Spleen (tissue), 7 donors: ENCODE data around the gene A3GALT2.

ENCODE experiments used
- POLR2AphosphoS5 ChIP-seq, 3 donors: sonication (generic); formaldehyde crosslinking; IDR thresholded peaks; one replicate each; pipeline ENCODE4 v1.5.1; 2017; ENCODE audit warnings: antibody characterized with exemption in 3 of 3
- TF ChIP-seq, protein P1 (sequence below), 11 experiments: fragments of 200-600 bp in 7 of 11; fragments of 450-650 bp in 4 of 11; sonication (generic) in 4 of 11; IDR thresholded peaks in 8 of 11; conservative IDR thresholded peaks in 3 of 11; 1 replicate in 7 of 11; 2 replicates in 4 of 11; pipeline versions ENCODE4 v1.4.0 to v1.8.0; 2016 to 2021; ENCODE audit warnings: antibody characterized with exemption in 11 of 11, inconsistent platforms in 4 of 11, mild to moderate bottlenecking in 1 of 11
- donor health status: DM: no; HTN: no; CAD: no; lungs with moderate emphysema.
- donor health status: DM: no; HTN: no; CAD: no.
- donor health status: DM: no; HTN: no; CAD: no.

DNA sequence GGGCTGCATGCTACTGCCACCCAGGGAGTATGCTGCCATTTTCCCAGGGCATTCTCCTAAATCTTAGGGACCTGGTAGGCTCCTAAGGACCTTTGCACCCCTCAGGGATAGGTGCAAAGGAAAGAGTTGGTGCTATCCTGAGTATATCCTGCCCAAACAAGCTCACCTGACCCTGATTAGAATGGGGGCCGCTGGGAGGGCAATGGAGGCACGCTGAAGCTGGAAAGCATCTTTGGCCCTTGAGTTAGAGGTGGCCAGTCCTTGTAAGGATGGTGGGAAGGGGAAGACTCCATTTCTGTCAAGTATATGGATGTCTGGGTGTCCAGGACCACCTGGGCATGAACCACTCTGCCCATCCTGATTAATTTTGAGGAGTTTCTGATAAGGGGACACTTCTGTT is 48.9 kb upstream of the A3GALT2 start:
- no peak for TF ChIP-seq POLR2AphosphoS5 (IDR thresholded peaks at IDR 0.05)
- TF ChIP-seq, protein P1, sequence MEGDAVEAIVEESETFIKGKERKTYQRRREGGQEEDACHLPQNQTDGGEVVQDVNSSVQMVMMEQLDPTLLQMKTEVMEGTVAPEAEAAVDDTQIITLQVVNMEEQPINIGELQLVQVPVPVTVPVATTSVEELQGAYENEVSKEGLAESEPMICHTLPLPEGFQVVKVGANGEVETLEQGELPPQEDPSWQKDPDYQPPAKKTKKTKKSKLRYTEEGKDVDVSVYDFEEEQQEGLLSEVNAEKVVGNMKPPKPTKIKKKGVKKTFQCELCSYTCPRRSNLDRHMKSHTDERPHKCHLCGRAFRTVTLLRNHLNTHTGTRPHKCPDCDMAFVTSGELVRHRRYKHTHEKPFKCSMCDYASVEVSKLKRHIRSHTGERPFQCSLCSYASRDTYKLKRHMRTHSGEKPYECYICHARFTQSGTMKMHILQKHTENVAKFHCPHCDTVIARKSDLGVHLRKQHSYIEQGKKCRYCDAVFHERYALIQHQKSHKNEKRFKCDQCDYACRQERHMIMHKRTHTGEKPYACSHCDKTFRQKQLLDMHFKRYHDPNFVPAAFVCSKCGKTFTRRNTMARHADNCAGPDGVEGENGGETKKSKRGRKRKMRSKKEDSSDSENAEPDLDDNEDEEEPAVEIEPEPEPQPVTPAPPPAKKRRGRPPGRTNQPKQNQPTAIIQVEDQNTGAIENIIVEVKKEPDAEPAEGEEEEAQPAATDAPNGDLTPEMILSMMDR (IDR thresholded peaks at IDR 0.05 in 8 of 11, conservative IDR thresholded peaks at IDR 0.05 in 3 of 11), result no peak
